GM12878 (cell line): ENCODE data around the gene FALEC. TPM values are rescaled to one million over a fixed set of nuclear protein-coding genes. Genes with fewer than 3 reads are reported as not detected.

Experiments used
- BCL3 ChIP-seq: IDR thresholded peaks from 2 replicates; pipeline ENCODE4 v1.6.1; 2011; ENCODE audit warnings: borderline replicate concordance, low read depth, mild to moderate bottlenecking, moderate library complexity, low read length; ENCODE audit not compliant: insufficient read depth, poor library complexity, severe bottlenecking
- BHLHE40 ChIP-seq, 2 experiments: fragments of 450-650 bp in 1 of 2; IDR thresholded peaks; 2 replicates each; pipeline ENCODE4 v1.6.1; 2011 to 2017; ENCODE audit warnings: low read depth in 2 of 2, borderline replicate concordance in 1 of 2, improper control_type of control experiment in 1 of 2, low read length in 1 of 2, mild to moderate bottlenecking in 1 of 2
- EP300 ChIP-seq, 2 experiments: fragments of 150-350 bp in 1 of 2; IDR thresholded peaks; 2 replicates each; pipeline ENCODE4 v1.6.1; 2011 to 2012; ENCODE audit warnings: low read depth in 2 of 2, low read length in 2 of 2, borderline replicate concordance in 1 of 2, improper control_type of control experiment in 1 of 2, inconsistent platforms in 1 of 2; ENCODE audit not compliant: control insufficient read depth in 1 of 2
- ESRRA ChIP-seq: IDR thresholded peaks from 2 replicates; pipeline ENCODE4 v1.6.1; 2012; ENCODE audit warnings: mild to moderate bottlenecking, low read length, improper control_type of control experiment
- FOXM1 ChIP-seq: IDR thresholded peaks from 2 replicates; pipeline ENCODE4 v1.6.1; 2012; ENCODE audit warnings: low read depth, mild to moderate bottlenecking, inconsistent platforms, low read length, moderate library complexity
- GABPA ChIP-seq: IDR thresholded peaks from 2 replicates; pipeline ENCODE4 v1.6.1; 2014; ENCODE audit warnings: antibody characterized with exemption, low read depth, mild to moderate bottlenecking, inconsistent platforms
- NBN ChIP-seq: fragments of 450-650 bp; IDR thresholded peaks from 2 replicates; pipeline ENCODE4 v1.6.1; 2016
- PAX8 ChIP-seq: fragments of 450-650 bp; IDR thresholded peaks from 2 replicates; pipeline ENCODE4 v1.6.1; 2017; ENCODE audit warnings: mild to moderate bottlenecking, moderate library complexity
- POLR2A ChIP-seq: IDR thresholded peaks from 2 replicates; pipeline ENCODE4 v1.6.1; 2011; ENCODE audit warnings: low read depth, mild to moderate bottlenecking, low read length
- RAD51 ChIP-seq: fragments of 450-650 bp; IDR thresholded peaks from 2 replicates; pipeline ENCODE4 v1.6.1; 2016; ENCODE audit warnings: moderate library complexity, mild to moderate bottlenecking, inconsistent platforms
- RBBP5 ChIP-seq: fragments of 200-600 bp; sonication (generic); conservative IDR thresholded peaks from 2 replicates; pipeline ENCODE4 v1.6.1; 2016
- RELB ChIP-seq: fragments of 450-650 bp; IDR thresholded peaks from 2 replicates; pipeline ENCODE4 v1.6.1; 2017; ENCODE audit warnings: low read depth, mild to moderate bottlenecking, moderate library complexity
- TCF12 ChIP-seq: IDR thresholded peaks from 2 replicates; pipeline ENCODE4 v1.6.1; 2011; ENCODE audit warnings: low read depth, mild to moderate bottlenecking, low read length
- YY1 ChIP-seq: IDR thresholded peaks from 2 replicates; pipeline ENCODE4 v1.6.1; 2011; ENCODE audit warnings: low read depth, mild to moderate bottlenecking, low read length
- ZNF687 ChIP-seq: fragments of 450-650 bp; IDR thresholded peaks from 2 replicates; pipeline ENCODE4 v1.6.1; 2017; ENCODE audit warnings: mild to moderate bottlenecking, moderate library complexity
- polyA plus RNA-seq, 11 experiments: library from polyadenylated mRNA; depleted of rRNA in 4 of 11; unstranded in 6 of 11; stranded (reverse) in 5 of 11; fragments of >200 nt; fragmentation: Nextera tagmentation in 4 of 11; fragmentation: Illumina TruSeq in 1 of 11; extraction: Ambion mirVana in 4 of 11; extraction: Trizol in 1 of 11; gene quantifications; 1 replicate in 1 of 11; 2 replicates in 10 of 11; pipeline versions ENCODE4 v1.2.1 to v1.2.3, GENCODE V29; 2011 to 2016; ENCODE audit warnings: inconsistent platforms in 2 of 11, missing spikeins in 2 of 11, low read depth in 1 of 11
- total RNA-seq, 4 experiments: library from RNA; depleted of rRNA in 3 of 4; stranded (reverse); fragments of >200 nt in 3 of 4; fragmentation: Illumina TruSeq in 1 of 4; extraction: Trizol in 1 of 4; gene quantifications; 2 replicates each; pipeline versions ENCODE4 v1.2.1 to v1.2.3, GENCODE V29; 2013 to 2021
- TF ChIP-seq, protein P1 (sequence below): IDR thresholded peaks from 2 replicates; pipeline ENCODE4 v1.6.1; 2011; ENCODE audit warnings: low read depth, mild to moderate bottlenecking, low read length, moderate library complexity, borderline replicate concordance; ENCODE audit errors: extremely low read depth
- TF ChIP-seq, protein P2 (sequence below): fragments of 150-350 bp; IDR thresholded peaks from 2 replicates; pipeline ENCODE4 v1.6.1; 2016; ENCODE audit warnings: low read depth, low read length

Gene FALEC
- total and polyA plus RNA-seq, 10 of the 15 experiments (the other 5 are each of a cell fraction or from before 2014, with no cell fraction given): 0.21 to 0.71 (median 0.32) TPM; not detected in 3

- TF ChIP-seq ZNF687 (no peak), YY1 (peak; percentile 75), GABPA (no peak), TCF12 (peak; percentile 100), POLR2A (peak; percentile 57; the same call in 1 of the 2 replicates), PAX8 (no peak), FOXM1 (no peak), BCL3 (peak; percentile 94), RAD51 (0 out of 2 replicates have a peak, but pooled peaks have one; percentile 10), RELB (peak; percentile 11; the same call in 1 of the 2 replicates), BHLHE40 (IDR thresholded peaks at IDR 0.05; ENCODE audit: borderline replicate concordance in 1 of 2, low read depth in 2 of 2, low read length in 1 of 2) (peak; percentile 88 to 92), ESRRA (0 out of 2 replicates have a peak, but pooled peaks have one; percentile 62), RBBP5 (no peak), NBN (peak; percentile 89), EP300 (IDR thresholded peaks at IDR 0.05; ENCODE audit: borderline replicate concordance in 1 of 2, control insufficient read depth in 1 of 2, low read depth in 2 of 2, low read length in 2 of 2) (peak; percentile 94 to 98; a peak in 3 of 4 replicates)
- TF ChIP-seq, protein P1, sequence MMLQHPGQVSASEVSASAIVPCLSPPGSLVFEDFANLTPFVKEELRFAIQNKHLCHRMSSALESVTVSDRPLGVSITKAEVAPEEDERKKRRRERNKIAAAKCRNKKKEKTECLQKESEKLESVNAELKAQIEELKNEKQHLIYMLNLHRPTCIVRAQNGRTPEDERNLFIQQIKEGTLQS: no peak
- TF ChIP-seq, protein P2, sequence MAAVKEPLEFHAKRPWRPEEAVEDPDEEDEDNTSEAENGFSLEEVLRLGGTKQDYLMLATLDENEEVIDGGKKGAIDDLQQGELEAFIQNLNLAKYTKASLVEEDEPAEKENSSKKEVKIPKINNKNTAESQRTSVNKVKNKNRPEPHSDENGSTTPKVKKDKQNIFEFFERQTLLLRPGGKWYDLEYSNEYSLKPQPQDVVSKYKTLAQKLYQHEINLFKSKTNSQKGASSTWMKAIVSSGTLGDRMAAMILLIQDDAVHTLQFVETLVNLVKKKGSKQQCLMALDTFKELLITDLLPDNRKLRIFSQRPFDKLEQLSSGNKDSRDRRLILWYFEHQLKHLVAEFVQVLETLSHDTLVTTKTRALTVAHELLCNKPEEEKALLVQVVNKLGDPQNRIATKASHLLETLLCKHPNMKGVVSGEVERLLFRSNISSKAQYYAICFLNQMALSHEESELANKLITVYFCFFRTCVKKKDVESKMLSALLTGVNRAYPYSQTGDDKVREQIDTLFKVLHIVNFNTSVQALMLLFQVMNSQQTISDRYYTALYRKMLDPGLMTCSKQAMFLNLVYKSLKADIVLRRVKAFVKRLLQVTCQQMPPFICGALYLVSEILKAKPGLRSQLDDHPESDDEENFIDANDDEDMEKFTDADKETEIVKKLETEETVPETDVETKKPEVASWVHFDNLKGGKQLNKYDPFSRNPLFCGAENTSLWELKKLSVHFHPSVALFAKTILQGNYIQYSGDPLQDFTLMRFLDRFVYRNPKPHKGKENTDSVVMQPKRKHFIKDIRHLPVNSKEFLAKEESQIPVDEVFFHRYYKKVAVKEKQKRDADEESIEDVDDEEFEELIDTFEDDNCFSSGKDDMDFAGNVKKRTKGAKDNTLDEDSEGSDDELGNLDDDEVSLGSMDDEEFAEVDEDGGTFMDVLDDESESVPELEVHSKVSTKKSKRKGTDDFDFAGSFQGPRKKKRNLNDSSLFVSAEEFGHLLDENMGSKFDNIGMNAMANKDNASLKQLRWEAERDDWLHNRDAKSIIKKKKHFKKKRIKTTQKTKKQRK: no peak
Measured at GRCh38 chr1:150562446-150563339, 47.1 kb downstream of the FALEC start (continued).
